ENCODE measurements around the gene AKIP1.
A peak's percentile ranks its signal among the peaks of the same experiment; 100 is the strongest.

The AKIP1 gene

GRCh38 chr11:8961401-8961800, 50.4 kb downstream of the AKIP1 start:
- DNase-seq (ENCODE audit: low spot score), result no peak

- DNase-seq (ENCODE audit: low spot score), result no peak
These were observed 51.9 kb downstream of the AKIP1 start for GRCh38 chr11:8962841-8963240.

GRCh38 chr11:8963569-8964323, 52.8 kb downstream of the AKIP1 start:
- DNase-seq (ENCODE audit: low spot score), result peak; percentile 77

GRCh38 chr11:8964324-8965320, 53.6 kb downstream of the AKIP1 start, which contains the start of gene TMEM9B:
TMEM9B (minus strand) TSS chr11:8964442; CDS start chr11:8964313, 129 bp downstream.
- peak; percentile 95 for DNase-seq (ENCODE audit: low spot score)

GRCh38 chr11:8967184-8967583, 56.2 kb downstream of the AKIP1 start:
- no peak for DNase-seq (ENCODE audit: low spot score)
